CD4-positive, alpha-beta T cell treated with Interleukin-6 for 4 hours (primary cell): Measurements from ENCODE around the gene NARF.
"Not testable (repeated sequence)": the region's sequence is repeated elsewhere in the genome, so short reads cannot be mapped to it uniquely, and the experiment has no call there.

Source experiments
- DNase-seq: peaks from one replicate; pipeline ENCODE4 v3.0.0-alpha.2; 2020; ENCODE audit warnings: mixed read lengths

NARF gene

GRCh38 chr17:82449131-82449882 is 9.2 kb upstream of the NARF start:
- DNase-seq = peak; percentile 82

GRCh38 chr17:82449883-82450356 is 8.6 kb upstream of the NARF start:
- DNase-seq = peak; percentile 44

- DNase-seq = peak; percentile 97
Measured at GRCh38 chr17:82450357-82451106, 8.0 kb upstream of the NARF start, which contains the start of gene CYBC1. TSS of gene CYBC1 (minus strand) at chr17:82450752. CDS start at chr17:82449254, 1,498 bp downstream.

- no peak for DNase-seq
Measured at GRCh38 chr17:82452162-82452561, 6.4 kb upstream of the NARF start.

GRCh38 chr17:82453151-82453550 is 5.4 kb upstream of the NARF start:
- not testable (repeated sequence) for DNase-seq

GRCh38 chr17:82453706-82454105 is 4.8 kb upstream of the NARF start:
- not testable (repeated sequence) for DNase-seq

GRCh38 chr17:82457073-82457928 is 1.2 kb upstream of the NARF start:
- no peak for DNase-seq

- no peak for DNase-seq
Measured at GRCh38 chr17:82457929-82458178, 687 bp upstream of the NARF start.

- peak; percentile 38 for DNase-seq
Measured at GRCh38 chr17:82458885-82459424, 414 bp downstream of the NARF start.

- not testable (repeated sequence) for DNase-seq
Measured at GRCh38 chr17:82459936-82460335, 1.4 kb downstream of the NARF start.

GRCh38 chr17:82461827-82462524 is 3.4 kb downstream of the NARF start:
- no peak for DNase-seq

- no peak for DNase-seq
Measured at GRCh38 chr17:82463391-82463790, 4.8 kb downstream of the NARF start.

GRCh38 chr17:82463925-82464566 is 5.5 kb downstream of the NARF start:
- DNase-seq = no peak

- DNase-seq = no peak
Measured at GRCh38 chr17:82464567-82464929, 6.0 kb downstream of the NARF start.

- DNase-seq = no peak
Measured at GRCh38 chr17:82465023-82465603, 6.6 kb downstream of the NARF start.

- no peak for DNase-seq
Measured at GRCh38 chr17:82468692-82469091, 10.2 kb downstream of the NARF start.

GRCh38 chr17:82470065-82470464 is 11.5 kb downstream of the NARF start:
- DNase-seq = no peak

- DNase-seq = no peak
Measured at GRCh38 chr17:82474223-82475010, 15.9 kb downstream of the NARF start.

- no peak for DNase-seq
Measured at GRCh38 chr17:82475458-82475857, 16.9 kb downstream of the NARF start.

- DNase-seq = no peak
Measured at GRCh38 chr17:82477934-82478333, 19.4 kb downstream of the NARF start.

GRCh38 chr17:82479602-82480001 is 21.1 kb downstream of the NARF start:
- DNase-seq = no peak
